Ovary (tissue), 9 donors: ENCODE measurements around the gene MORN1. TPM values are rescaled to one million over a fixed set of nuclear protein-coding genes. Genes with fewer than 3 reads are reported as not detected.

Experiments used
- DNase-seq, 5 donors: peaks; one replicate each; pipeline ENCODE4 v3.0.0-alpha.2; 2019 to 2020
- H3K27ac ChIP-seq, 2 donors: fragments of 200-600 bp; one replicate each; pipeline versions ENCODE4 v1.5.1 to v1.8.0; 2019 to 2022
- H3K27me3 ChIP-seq: fragments of 200-600 bp; one replicate; pipeline ENCODE4 v1.8.0; 2022
- H3K36me3 ChIP-seq: fragments of 200-600 bp; sonication (generic); one replicate; pipeline ENCODE4 v1.5.1; 2019
- H3K4me1 ChIP-seq: one replicate; pipeline ENCODE4 v1.8.1; 2013; ENCODE audit warnings: mild to moderate bottlenecking, moderate library complexity; ENCODE audit not compliant: insufficient read depth
- H3K4me3 ChIP-seq: fragments of 200-600 bp; sonication (generic); one replicate; pipeline ENCODE4 v1.5.1; 2017
- H3K9me3 ChIP-seq, 2 donors: fragments of 200-600 bp in 1 of 2; sonication (generic) in 1 of 2; one replicate each; pipeline versions ENCODE4 v1.5.1 to v1.8.1; 2013 to 2019; ENCODE audit warnings: mild to moderate bottlenecking in 1 of 2, moderate library complexity in 1 of 2
- EP300 ChIP-seq: sonication (generic); formaldehyde crosslinking; IDR thresholded peaks from one replicate; pipeline ENCODE4 v1.6.1; 2017; ENCODE audit warnings: antibody characterized with exemption
- POLR2A ChIP-seq: fragments of 450-650 bp; IDR thresholded peaks from one replicate; pipeline ENCODE4 v1.6.1; 2017; ENCODE audit warnings: antibody characterized with exemption, mild to moderate bottlenecking, moderate library complexity
- WGBS, 3 donors: extraction: QIAGEN DNeasy Blood & Tissue Kit in 1 of 3; methylation state at CpG; one replicate each; pipeline versions ENCODE4 v1.1.5 to v1.1.7; 2013 to 2017; 5-methylcytosine and 5-hydroxymethylcytosine counted together
- intact Hi-C, 4 donors: fragments of 100-400 bp; cut with DNase I; formaldehyde crosslinking; loops; one replicate each; pipeline versions ENCODE4 v1.11.0 to v1.15.1; 2022 to 2023
- polyA plus RNA-seq, 2 donors: library from polyadenylated mRNA; stranded (reverse); fragments of 200-250 nt in 1 of 2; fragments of 350-450 nt in 1 of 2; fragmentation: Illumina TruSeq in 1 of 2; extraction: RNeasy Lipid Tissue Mini Kit (QIAGEN cat#74804) in 1 of 2; gene quantifications; one replicate each; pipeline ENCODE4 v1.2.3, GENCODE V29; 2013 to 2014
- total RNA-seq, 7 donors: library from RNA; depleted of rRNA in 2 of 7; stranded (reverse); fragments of >200 nt in 2 of 7; fragmentation: NEBNext Ultra II Directional in 3 of 7; extraction: Animal tissue kit (Norgen Biotek cat#: 25700) in 3 of 7; gene quantifications; one replicate each; pipeline versions ENCODE4 v1.1.0 to v1.2.4, GENCODE V29; 2016 to 2023
- TF ChIP-seq, protein P1 (sequence below), 3 donors: fragments of 450-650 bp in 2 of 3; fragments of 200-600 bp in 1 of 3; IDR thresholded peaks; one replicate each; pipeline versions ENCODE4 v1.5.1 to v1.8.0; 2016 to 2022; ENCODE audit warnings: antibody characterized with exemption in 3 of 3, mild to moderate bottlenecking in 1 of 3
- donor health status: DM: no; HTN: no; CAD: no; lungs with moderate emphysema.
- donor health status: DM: no; HTN: no; CAD: no.
- donor health status: Bipolar disorder and iron deficiency.
- donor health status: DM: yes; HTN: yes; CAD: no.
- donor health status: DM: no; HTN: no; CAD: no.
- donor health status: DM: yes; HTN: yes; CAD: no.

Gene MORN1
- total and polyA plus RNA-seq, 9 donors = 1.7 to 24.2 (median 17.7) TPM

DNA sequence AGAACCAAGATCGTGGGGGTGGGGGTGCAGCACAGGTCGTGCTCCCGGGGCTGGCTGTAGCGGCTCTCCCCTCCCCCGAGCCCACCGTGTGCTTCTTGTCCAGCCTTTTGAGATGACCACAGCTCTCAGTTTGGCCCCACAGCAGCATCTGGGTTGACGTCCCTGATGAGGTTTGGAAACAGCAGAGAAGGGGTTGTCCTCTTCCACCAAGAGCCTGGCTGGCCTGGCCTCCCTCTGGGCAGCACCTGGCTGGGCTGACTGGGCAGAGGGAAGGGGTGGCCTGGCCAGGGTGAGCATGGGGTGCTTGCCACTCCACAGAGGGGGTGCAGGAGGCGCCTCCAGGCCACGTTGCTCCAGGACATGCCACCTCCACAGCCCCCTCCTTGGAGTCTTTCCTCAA lies 101.7 kb downstream of the MORN1 start:
- peak overlapping the region in 1 of 2 donors; percentile 37 for H3K27ac ChIP-seq
- H3K27me3 ChIP-seq = no peaks in the 10 kb centered on the region
- peaks cover 20% of the 10 kb centered on the region for H3K4me1 ChIP-seq
- no peak overlapping the region for H3K4me3 ChIP-seq
- intact Hi-C loops = no loop called here
- TF ChIP-seq EP300 (no peak), POLR2A (no peak)
- TF ChIP-seq, protein P1, sequence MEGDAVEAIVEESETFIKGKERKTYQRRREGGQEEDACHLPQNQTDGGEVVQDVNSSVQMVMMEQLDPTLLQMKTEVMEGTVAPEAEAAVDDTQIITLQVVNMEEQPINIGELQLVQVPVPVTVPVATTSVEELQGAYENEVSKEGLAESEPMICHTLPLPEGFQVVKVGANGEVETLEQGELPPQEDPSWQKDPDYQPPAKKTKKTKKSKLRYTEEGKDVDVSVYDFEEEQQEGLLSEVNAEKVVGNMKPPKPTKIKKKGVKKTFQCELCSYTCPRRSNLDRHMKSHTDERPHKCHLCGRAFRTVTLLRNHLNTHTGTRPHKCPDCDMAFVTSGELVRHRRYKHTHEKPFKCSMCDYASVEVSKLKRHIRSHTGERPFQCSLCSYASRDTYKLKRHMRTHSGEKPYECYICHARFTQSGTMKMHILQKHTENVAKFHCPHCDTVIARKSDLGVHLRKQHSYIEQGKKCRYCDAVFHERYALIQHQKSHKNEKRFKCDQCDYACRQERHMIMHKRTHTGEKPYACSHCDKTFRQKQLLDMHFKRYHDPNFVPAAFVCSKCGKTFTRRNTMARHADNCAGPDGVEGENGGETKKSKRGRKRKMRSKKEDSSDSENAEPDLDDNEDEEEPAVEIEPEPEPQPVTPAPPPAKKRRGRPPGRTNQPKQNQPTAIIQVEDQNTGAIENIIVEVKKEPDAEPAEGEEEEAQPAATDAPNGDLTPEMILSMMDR (IDR thresholded peaks at IDR 0.05) = no peak
- no peaks in the 10 kb centered on the region for H3K9me3 ChIP-seq
- 51 to 58% (median 52%) methylated on average over 9 of the region's 9 CpGs for WGBS, 3 donors
- no peak for DNase-seq
- H3K36me3 ChIP-seq = no peaks in the 10 kb centered on the region

DNA sequence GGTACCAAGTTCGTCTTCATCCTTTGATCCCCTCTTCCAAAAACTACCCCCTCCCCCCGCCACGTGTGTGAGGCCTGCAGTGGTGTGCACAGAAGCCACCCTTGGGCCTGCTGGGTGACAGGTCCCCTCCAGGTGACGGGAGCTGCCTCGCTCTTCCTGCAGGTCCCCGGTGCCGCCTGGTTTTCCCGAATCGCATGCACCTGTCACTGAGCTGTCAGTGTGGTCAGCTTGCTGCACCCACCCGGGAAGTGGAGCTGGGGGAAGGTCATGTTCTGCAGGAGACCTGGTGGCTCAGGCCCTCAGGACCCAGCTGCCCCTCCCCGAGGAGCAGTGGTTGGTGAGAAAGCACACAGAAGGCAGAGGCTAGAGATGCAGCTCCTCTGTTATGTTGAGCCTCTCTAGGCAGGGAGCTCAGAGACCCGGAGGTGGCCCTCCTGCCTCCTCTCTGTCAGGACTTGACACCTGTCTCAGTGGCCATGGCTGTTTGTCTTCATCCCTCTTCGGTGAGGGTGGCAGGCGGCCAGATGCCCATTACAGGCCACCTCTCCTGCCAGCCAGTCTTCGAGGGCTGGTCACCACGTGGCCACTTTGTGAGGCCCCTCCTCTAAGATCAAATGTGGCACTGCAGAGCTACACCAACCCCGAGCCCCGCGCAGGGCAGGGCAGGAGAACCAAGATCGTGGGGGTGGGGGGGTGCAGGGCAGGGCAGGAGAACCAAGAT lies 102.4 kb downstream of the MORN1 start:
- no peak for DNase-seq
- intact Hi-C loops = no loop called here
- no peak overlapping the region for H3K4me3 ChIP-seq
- H3K4me1 ChIP-seq = peaks cover 19% of the 10 kb centered on the region
- TF ChIP-seq, protein P1 (IDR thresholded peaks at IDR 0.05) = no peak
- TF ChIP-seq POLR2A (no peak), EP300 (no peak)
- no peaks in the 10 kb centered on the region for H3K9me3 ChIP-seq
- no peaks in the 10 kb centered on the region for H3K36me3 ChIP-seq
- WGBS, 3 donors = 78 to 85% (median 79%) methylated on average over 20 of the region's 20 CpGs
- no peaks in the 10 kb centered on the region for H3K27me3 ChIP-seq
- H3K27ac ChIP-seq = no peak overlapping the region

DNA sequence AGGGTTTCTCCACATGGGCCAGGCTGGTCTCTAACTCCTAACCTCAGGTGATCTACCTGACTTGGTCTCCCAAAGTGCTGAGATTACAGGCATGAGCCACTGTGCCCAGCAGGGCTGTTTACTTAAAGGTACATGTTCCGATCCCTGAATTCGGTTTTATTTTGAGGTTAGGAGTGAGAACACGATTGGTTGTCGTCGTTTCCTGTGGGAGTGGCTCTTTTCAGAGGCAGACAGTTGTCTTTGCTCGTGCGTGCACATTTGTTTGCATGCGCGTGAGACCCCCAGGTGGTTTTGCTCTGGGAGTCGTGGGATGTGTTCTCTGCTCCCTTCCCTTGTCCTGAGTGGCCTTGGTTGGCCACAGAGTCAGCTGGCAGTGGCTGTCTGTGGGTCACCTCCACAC lies 103.0 kb downstream of the MORN1 start:
- Histone ChIP-seq H3K36me3 (no peaks in the 10 kb centered on the region), H3K4me3 (no peak overlapping the region), H3K27ac (no peak overlapping the region), H3K4me1 (peaks cover 16% of the 10 kb centered on the region), H3K9me3 (no peaks in the 10 kb centered on the region), H3K27me3 (no peaks in the 10 kb centered on the region)
- 48 to 69% (median 64%) methylated on average over 10 of the region's 10 CpGs for WGBS, 3 donors
- no peak for DNase-seq
- TF ChIP-seq, protein P1 (IDR thresholded peaks at IDR 0.05) = no peak
- TF ChIP-seq EP300 (no peak), POLR2A (no peak)
- intact Hi-C loops = no loop called here

DNA sequence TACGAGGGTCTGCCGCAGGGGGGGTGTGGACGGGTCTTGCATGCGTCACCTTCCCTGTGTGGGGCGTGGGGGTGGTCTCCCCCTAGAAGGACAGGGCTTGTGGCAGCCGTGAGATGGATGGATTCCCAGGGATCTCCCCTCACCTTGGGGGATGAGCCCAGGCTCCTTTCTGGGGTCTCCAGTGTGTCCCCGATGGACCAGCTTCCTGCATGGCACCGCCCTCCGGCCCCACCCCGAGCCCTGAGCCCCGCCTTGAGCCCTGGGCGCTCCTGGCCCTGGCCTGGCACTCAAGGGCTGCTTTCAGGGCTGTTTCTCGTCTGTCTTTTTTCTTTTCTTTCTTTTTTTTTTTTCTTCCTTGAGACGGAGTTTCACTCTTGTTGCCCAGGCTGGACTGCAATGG lies 103.7 kb downstream of the MORN1 start:
- no peak overlapping the region for H3K4me3 ChIP-seq
- WGBS, 3 donors = 91 to 95% (median 91%) methylated on average over 14 of the region's 14 CpGs
- H3K36me3 ChIP-seq = no peaks in the 10 kb centered on the region
- H3K27ac ChIP-seq = no peak overlapping the region
- H3K9me3 ChIP-seq = no peaks in the 10 kb centered on the region
- TF ChIP-seq, protein P1 (IDR thresholded peaks at IDR 0.05) = no peak
- no peak for TF ChIP-seq POLR2A
- TF ChIP-seq EP300 = no peak
- peaks cover 16% of the 10 kb centered on the region for H3K4me1 ChIP-seq
- no peak for DNase-seq
- no peaks in the 10 kb centered on the region for H3K27me3 ChIP-seq
- intact Hi-C loops = no loop called here
